ENCODE measurements around the gene LDLRAD3.

The LDLRAD3 gene

GRCh38 chr11:35978891-35979290 lies 35.0 kb downstream of the LDLRAD3 start:
- no peak for ATAC-seq
- TF ChIP-seq SNAI2 (CRISPR knock-in tag; IDR thresholded peaks at IDR 0.05) (no peak), GLIS3 (CRISPR knock-in tag; IDR thresholded peaks at IDR 0.05) (no peak), ISL1 (CRISPR knock-in tag; IDR thresholded peaks at IDR 0.05) (no peak), ZNF565 (CRISPR knock-in tag; conservative IDR thresholded peaks at IDR 0.05; ENCODE audit: low read depth) (no peak), ZNF8 (CRISPR knock-in tag; IDR thresholded peaks at IDR 0.05) (no peak), ZC3H10 (CRISPR knock-in tag; IDR thresholded peaks at IDR 0.05) (no peak), BACH2 (CRISPR knock-in tag; IDR thresholded peaks at IDR 0.05; ENCODE audit: borderline replicate concordance) (no peak), CSDC2 (CRISPR knock-in tag; IDR thresholded peaks at IDR 0.05) (no peak), ESRRG (CRISPR knock-in tag; IDR thresholded peaks at IDR 0.05) (no peak), ARNTL (CRISPR knock-in tag; IDR thresholded peaks at IDR 0.05; ENCODE audit: borderline replicate concordance, low read depth) (no peak), PATZ1 (CRISPR knock-in tag; IDR thresholded peaks at IDR 0.05; ENCODE audit: borderline replicate concordance) (no peak), ZFP30 (CRISPR knock-in tag; IDR thresholded peaks at IDR 0.05) (no peak), CREB5 (CRISPR knock-in tag; IDR thresholded peaks at IDR 0.05; ENCODE audit: low read depth) (no peak), PPARA (CRISPR knock-in tag; IDR thresholded peaks at IDR 0.05; ENCODE audit: borderline replicate concordance) (no peak), ZNF70 (CRISPR knock-in tag; IDR thresholded peaks at IDR 0.05) (no peak), TOX (CRISPR knock-in tag; IDR thresholded peaks at IDR 0.05; ENCODE audit: borderline replicate concordance) (no peak)

- TF ChIP-seq BACH2 (CRISPR knock-in tag; IDR thresholded peaks at IDR 0.05; ENCODE audit: borderline replicate concordance) (no peak), ESRRG (CRISPR knock-in tag; IDR thresholded peaks at IDR 0.05) (no peak), CSRNP3 (CRISPR knock-in tag; IDR thresholded peaks at IDR 0.05) (no peak), ZFP30 (CRISPR knock-in tag; IDR thresholded peaks at IDR 0.05) (no peak), PATZ1 (CRISPR knock-in tag; IDR thresholded peaks at IDR 0.05; ENCODE audit: borderline replicate concordance) (no peak), ARNTL (CRISPR knock-in tag; IDR thresholded peaks at IDR 0.05; ENCODE audit: borderline replicate concordance, low read depth) (no peak), ISL1 (CRISPR knock-in tag; IDR thresholded peaks at IDR 0.05) (no peak), ZFP3 (CRISPR knock-in tag; IDR thresholded peaks at IDR 0.05) (no peak), GLIS3 (CRISPR knock-in tag; IDR thresholded peaks at IDR 0.05) (no peak), ZNF8 (CRISPR knock-in tag; IDR thresholded peaks at IDR 0.05) (no peak)
- no peak for ATAC-seq
These were observed 37.0 kb downstream of the LDLRAD3 start for GRCh38 chr11:35980686-35981390.

- no peak for ATAC-seq
- TF ChIP-seq TSHZ2 (CRISPR knock-in tag; IDR thresholded peaks at IDR 0.05) (no peak), POU6F1 (CRISPR knock-in tag; IDR thresholded peaks at IDR 0.05; ENCODE audit: borderline replicate concordance, low read depth) (no peak), ZC3H10 (CRISPR knock-in tag; IDR thresholded peaks at IDR 0.05) (no peak), SNAI2 (CRISPR knock-in tag; IDR thresholded peaks at IDR 0.05) (no peak), TOX (CRISPR knock-in tag; IDR thresholded peaks at IDR 0.05; ENCODE audit: borderline replicate concordance) (no peak), ZNF70 (CRISPR knock-in tag; IDR thresholded peaks at IDR 0.05) (no peak), ISL1 (CRISPR knock-in tag; IDR thresholded peaks at IDR 0.05) (no peak), PATZ1 (CRISPR knock-in tag; IDR thresholded peaks at IDR 0.05; ENCODE audit: borderline replicate concordance) (no peak), ZFP3 (CRISPR knock-in tag; IDR thresholded peaks at IDR 0.05) (no peak), ARNTL (CRISPR knock-in tag; IDR thresholded peaks at IDR 0.05; ENCODE audit: borderline replicate concordance, low read depth) (no peak), TCF4 (CRISPR knock-in tag; IDR thresholded peaks at IDR 0.05; ENCODE audit: borderline replicate concordance) (no peak), RARB (CRISPR knock-in tag; IDR thresholded peaks at IDR 0.05) (no peak), BACH2 (CRISPR knock-in tag; IDR thresholded peaks at IDR 0.05; ENCODE audit: borderline replicate concordance) (no peak), CSDC2 (CRISPR knock-in tag; IDR thresholded peaks at IDR 0.05) (no peak), OSR1 (CRISPR knock-in tag; IDR thresholded peaks at IDR 0.05) (no peak), ZNF8 (CRISPR knock-in tag; IDR thresholded peaks at IDR 0.05) (no peak)
These were observed 37.7 kb downstream of the LDLRAD3 start for GRCh38 chr11:35981581-35981980.

All from SK-N-SH treated with all-trans-retinoic acid at 6 μM for 48 hours (cell line).